Stomach (tissue), 19 donors: Measurements from ENCODE around the gene CDK12. TPM values are rescaled to one million over a fixed set of nuclear protein-coding genes. Genes with fewer than 3 reads are reported as not detected.
A peak's percentile ranks its signal among the peaks of the same experiment; 100 is the strongest.
"Not testable (repeated sequence)": the region's sequence is repeated elsewhere in the genome, so short reads cannot be mapped to it uniquely, and the experiment has no call there.

Source experiments
- DNase-seq, 2 donors: peaks; one replicate each; pipeline versions ENCODE4 v3.0.0 to v3.0.0-alpha.2; 2013 to 2019
- H3K27ac ChIP-seq, 5 donors: fragments of 200-600 bp in 4 of 5; sonication (generic) in 4 of 5; one replicate each; pipeline ENCODE4 v1.5.1; 2013 to 2019; ENCODE audit warnings: mild to moderate bottlenecking in 1 of 5, moderate library complexity in 1 of 5
- H3K27me3 ChIP-seq, 3 donors: fragments of 200-600 bp; sonication (generic); one replicate each; pipeline ENCODE4 v1.5.1; 2017 to 2019; ENCODE audit warnings: mixed run types in 1 of 3
- H3K36me3 ChIP-seq, 4 donors: fragments of 200-600 bp; sonication (generic); 1 replicate in 3 of 4; 2 replicates in 1 of 4; pipeline ENCODE4 v1.5.1; 2016 to 2019
- H3K4me1 ChIP-seq, 4 donors: fragments of 200-600 bp; sonication (generic); one replicate each; pipeline ENCODE4 v1.5.1; 2016 to 2019
- H3K4me3 ChIP-seq, 4 donors: fragments of 200-600 bp; sonication (generic) in 3 of 4; one replicate each; pipeline ENCODE4 v1.5.1; 2016 to 2019; ENCODE audit warnings: mild to moderate bottlenecking in 1 of 4
- H3K9me3 ChIP-seq, 4 donors: fragments of 200-600 bp; sonication (generic); one replicate each; pipeline ENCODE4 v1.5.1; 2016 to 2019
- EP300 ChIP-seq: sonication (generic); formaldehyde crosslinking; IDR thresholded peaks from one replicate; pipeline ENCODE4 v1.6.1; 2017; ENCODE audit warnings: antibody characterized with exemption
- POLR2A ChIP-seq, 4 donors: fragments of 450-650 bp; IDR thresholded peaks; one replicate each; pipeline ENCODE4 v1.6.1; 2016; ENCODE audit warnings: antibody characterized with exemption in 4 of 4, control low read depth in 2 of 4, mild to moderate bottlenecking in 1 of 4, moderate library complexity in 1 of 4
- POLR2AphosphoS5 ChIP-seq, 3 donors: sonication (generic); formaldehyde crosslinking; IDR thresholded peaks; one replicate each; pipeline ENCODE4 v1.6.1; 2016; ENCODE audit warnings: antibody characterized with exemption in 3 of 3
- WGBS, 5 donors: extraction: QIAGEN DNeasy Blood & Tissue Kit in 3 of 5; methylation state at CpG; one replicate each; pipeline versions ENCODE4 v1.1.5 to v1.1.7; 2013 to 2018; 5-methylcytosine and 5-hydroxymethylcytosine counted together
- intact Hi-C: fragments of 100-400 bp; cut with DNase I; formaldehyde crosslinking; loops from one replicate; pipeline ENCODE4 v1.15.1; 2023; ENCODE audit warnings: low total_unique reads
- long read RNA-seq, 10 donors: transcript quantifications; one replicate each; lab custom pipeline, GENCODE V29; 2026
- polyA plus RNA-seq, 3 donors: library from polyadenylated mRNA; stranded (reverse); fragments of 200-250 nt; gene quantifications; one replicate each; pipeline ENCODE4 v1.2.3, GENCODE V29; 2013
- total RNA-seq, 5 donors: library from RNA; depleted of rRNA; stranded (reverse); fragments of >200 nt; gene quantifications; one replicate each; pipeline versions ENCODE4 v1.1.0 to v1.2.3, GENCODE V29; 2014 to 2016
- TF ChIP-seq, protein P1 (sequence below), 7 experiments: fragments of 450-650 bp in 4 of 7; fragments of 200-600 bp in 3 of 7; sonication (generic) in 3 of 7; IDR thresholded peaks; one replicate each; pipeline ENCODE4 v1.5.1; 2016 to 2019; ENCODE audit warnings: antibody characterized with exemption in 7 of 7, control low read depth in 2 of 7, mild to moderate bottlenecking in 1 of 7
- donor health status: healthy with polysubstance abuse.
- donor health status: Bipolar disorder and iron deficiency.
- donor health status: healthy.

The CDK12 gene
- total RNA-seq (10 to 100 TPM; 25.8 to 66.5 (median 45.6) TPM), polyA plus RNA-seq (1 to 10 TPM; 5.1 to 5.5 (median 5.2) TPM)
- long read RNA-seq, donor 1, transcript CDK12-208 (1 exons, 1,963 nt): major isoform, 5 of 5 reads
- long read RNA-seq, donor 1, partial matches to known transcripts: 0 of 5 reads
- long read RNA-seq, donor 1, other reads (novel, unspliced or antisense): 0 of 5 reads
- long read RNA-seq, donor 2, full-length matches to known transcripts: 5 of 5 reads
- long read RNA-seq, donor 2, partial matches to known transcripts: 0 of 5 reads
- long read RNA-seq, donor 2, other reads (novel, unspliced or antisense): 0 of 5 reads
- long read RNA-seq, donor 3, transcript CDK12-208 (1 exons, 1,963 nt): major isoform, 6 of 7 reads
- long read RNA-seq, donor 3, partial matches to known transcripts: 0 of 7 reads
- long read RNA-seq, donor 3, other reads (novel, unspliced or antisense): 0 of 7 reads
- long read RNA-seq, donor 4: 0 reads
- long read RNA-seq, donor 5, full-length matches to known transcripts: 4 of 16 reads
- long read RNA-seq, donor 5, partial matches to known transcripts: 12 of 16 reads
- long read RNA-seq, donor 5, other reads (novel, unspliced or antisense): 0 of 16 reads
- long read RNA-seq, donor 6, full-length matches to known transcripts: 15 of 37 reads
- long read RNA-seq, donor 6, partial matches to known transcripts: 5 of 37 reads
- long read RNA-seq, donor 6, other reads (novel, unspliced or antisense): 17 of 37 reads
- long read RNA-seq, donor 7, partial matches to known transcripts: 6 of 7 reads
- long read RNA-seq, donor 7, other reads (novel, unspliced or antisense): 0 of 7 reads
- long read RNA-seq, donor 8, full-length matches to known transcripts: 4 of 18 reads
- long read RNA-seq, donor 8, partial matches to known transcripts: 14 of 18 reads
- long read RNA-seq, donor 8, other reads (novel, unspliced or antisense): 0 of 18 reads
- long read RNA-seq, donor 9, partial matches to known transcripts: 16 of 19 reads
- long read RNA-seq, donor 9, other reads (novel, unspliced or antisense): 0 of 19 reads
- long read RNA-seq, donor 10, partial matches to known transcripts: 0 of 2 reads
- long read RNA-seq, donor 10, other reads (novel, unspliced or antisense): 0 of 2 reads

GRCh38 chr17:39461113-39461925 is at the start of gene CDK12:
TSS of gene CDK12 (plus strand) at chr17:39461486. CDS start at chr17:39462072, 586 bp downstream.
- Histone ChIP-seq H3K4me1 (peaks cover 21 to 45% (median 35%) of the 10 kb centered on the region in 4 donors), H3K27me3 (no peaks in the 10 kb centered on the region), H3K4me3 (peak within 1 kb of the TSS; percentile 75 to 98 (median 96)), H3K9me3 (no peaks in the 10 kb centered on the region), H3K27ac (peak within 1 kb of the TSS; percentile 98 to 100 (median 99)), H3K36me3 (peaks cover 0 to 8% (median 0%) of the 10 kb centered on the region in 4 donors)
- DNase-seq: peak; percentile 97 to 99
- WGBS, 5 donors: 0 to 2% (median 1%) methylated on average over 40 to 51 of the region's 51 CpGs
- intact Hi-C loops: no loop called here
- TF ChIP-seq, protein P1, sequence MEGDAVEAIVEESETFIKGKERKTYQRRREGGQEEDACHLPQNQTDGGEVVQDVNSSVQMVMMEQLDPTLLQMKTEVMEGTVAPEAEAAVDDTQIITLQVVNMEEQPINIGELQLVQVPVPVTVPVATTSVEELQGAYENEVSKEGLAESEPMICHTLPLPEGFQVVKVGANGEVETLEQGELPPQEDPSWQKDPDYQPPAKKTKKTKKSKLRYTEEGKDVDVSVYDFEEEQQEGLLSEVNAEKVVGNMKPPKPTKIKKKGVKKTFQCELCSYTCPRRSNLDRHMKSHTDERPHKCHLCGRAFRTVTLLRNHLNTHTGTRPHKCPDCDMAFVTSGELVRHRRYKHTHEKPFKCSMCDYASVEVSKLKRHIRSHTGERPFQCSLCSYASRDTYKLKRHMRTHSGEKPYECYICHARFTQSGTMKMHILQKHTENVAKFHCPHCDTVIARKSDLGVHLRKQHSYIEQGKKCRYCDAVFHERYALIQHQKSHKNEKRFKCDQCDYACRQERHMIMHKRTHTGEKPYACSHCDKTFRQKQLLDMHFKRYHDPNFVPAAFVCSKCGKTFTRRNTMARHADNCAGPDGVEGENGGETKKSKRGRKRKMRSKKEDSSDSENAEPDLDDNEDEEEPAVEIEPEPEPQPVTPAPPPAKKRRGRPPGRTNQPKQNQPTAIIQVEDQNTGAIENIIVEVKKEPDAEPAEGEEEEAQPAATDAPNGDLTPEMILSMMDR (IDR thresholded peaks at IDR 0.05): no peak
- peak in 2 of 4 donors; percentile 78 to 89 for TF ChIP-seq POLR2A (IDR thresholded peaks at IDR 0.05)
- no peak for TF ChIP-seq EP300
- TF ChIP-seq POLR2AphosphoS5 (IDR thresholded peaks at IDR 0.05): peak; percentile 45 to 95 (median 88)

GRCh38 chr17:39416141-39416540 is 45.1 kb upstream of the CDK12 start:
- peaks cover 65 to 100% (median 99%) of the 10 kb centered on the region in 4 donors for H3K36me3 ChIP-seq
- intact Hi-C loops: no loop called here
- H3K27ac ChIP-seq: no peak overlapping the region
- H3K4me3 ChIP-seq: no peak overlapping the region
- WGBS, 5 donors: 86 to 100% (median 92%) methylated on average over 1 of the region's 1 CpG
- no peak for DNase-seq
- TF ChIP-seq EP300 (no peak), POLR2A (IDR thresholded peaks at IDR 0.05) (no peak)
- H3K4me1 ChIP-seq: no peaks in the 10 kb centered on the region
- no peaks in the 10 kb centered on the region for H3K9me3 ChIP-seq
- H3K27me3 ChIP-seq: no peaks in the 10 kb centered on the region

- TF ChIP-seq, protein P1 (IDR thresholded peaks at IDR 0.05): no peak
- no peak for TF ChIP-seq POLR2A (IDR thresholded peaks at IDR 0.05)
- TF ChIP-seq POLR2AphosphoS5 (IDR thresholded peaks at IDR 0.05): no peak
- no peak for TF ChIP-seq EP300
- H3K36me3 ChIP-seq: peaks cover 77 to 100% (median 100%) of the 10 kb centered on the region in 4 donors
These were observed 31.7 kb upstream of the CDK12 start for GRCh38 chr17:39429600-39429999.

DNA sequence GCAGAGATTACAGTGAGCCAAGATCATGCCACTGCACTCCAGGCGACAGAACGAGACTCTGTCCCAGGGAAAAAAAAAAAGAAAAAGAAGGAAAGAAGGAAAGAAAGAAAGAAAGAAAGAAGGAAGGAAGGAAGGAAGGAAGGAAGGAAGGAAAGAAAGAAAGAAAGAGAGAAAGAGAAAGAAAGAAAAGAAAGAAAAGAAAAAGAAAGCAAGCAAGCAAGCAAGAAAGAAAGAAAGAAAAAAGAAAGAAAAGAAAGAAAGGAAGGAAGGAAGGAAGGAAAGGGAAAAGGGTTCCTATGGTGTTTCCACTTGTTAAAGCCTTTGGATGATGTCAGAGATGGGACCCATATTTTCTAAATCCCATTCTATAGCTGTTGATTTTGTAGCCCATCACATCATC is 21.4 kb upstream of the CDK12 start:
- intact Hi-C loops: not testable (repeated sequence)
- H3K36me3 ChIP-seq: peaks cover 81 to 100% (median 100%) of the 10 kb centered on the region in 4 donors

More at GRCh38 chr17:39429600-39429999, 31.7 kb upstream of the CDK12 start:
- Histone ChIP-seq H3K9me3 (no peaks in the 10 kb centered on the region), H3K4me1 (no peaks in the 10 kb centered on the region), H3K4me3 (no peak overlapping the region), H3K27ac (no peak overlapping the region), H3K27me3 (no peaks in the 10 kb centered on the region)
- intact Hi-C loops: no loop called here
- WGBS, 5 donors: 94 to 99% (median 97%) methylated on average over 4 of the region's 4 CpGs
- no peak for DNase-seq

More for the DNA sequence above, 21.4 kb upstream of the CDK12 start:
- not testable (repeated sequence) for H3K4me3 ChIP-seq, DNase-seq, H3K27ac ChIP-seq, H3K27me3 ChIP-seq, H3K9me3 ChIP-seq, H3K4me1 ChIP-seq
- 97 to 100% (median 99%) methylated on average over 2 of the region's 2 CpGs for WGBS, 5 donors
